HCT116 (cell line): Measurements from ENCODE around the gene BUB3. TPM values are rescaled to one million over a fixed set of nuclear protein-coding genes. Genes with fewer than 3 reads are reported as not detected.

ENCODE experiments used
- ATAC-seq: fragments of 200-7000 bp; cut with Tn5 transposase; 2 replicates; pipeline ENCODE4 v1.9.1; 2020; ENCODE audit warnings: mild to moderate bottlenecking, moderate library complexity
- BruUV-seq: library from RNA; stranded (reverse); fragments of 400-500 nt; replicated peaks from 2 replicates; lab custom pipeline; 2021; lab: Mats Ljungman, UMichigan
- CTCF ChIA-PET: fragments of 300-600 bp; sonication (Branson Sonifier 250); formaldehyde crosslinking; loops from one replicate; lab custom pipeline; 2021; ENCODE audit warnings: antibody characterized with exemption; lab: Charles Lee
- POLR2A ChIA-PET: fragments of 300-600, 350-600 bp; sonication (Branson Sonifier 250); formaldehyde crosslinking; loops from one replicate; lab custom pipeline; 2021; ENCODE audit warnings: antibody characterized with exemption; lab: Charles Lee
- RAD21 ChIA-PET, 2 experiments: fragments of 300-600 bp; sonication (Branson Sonifier 250); formaldehyde crosslinking; loops; one replicate each; lab custom pipeline; 2023; ENCODE audit warnings: low total read pairs in 2 of 2; ENCODE audit not compliant: uncharacterized antibody in 2 of 2, unreplicated experiment in 2 of 2, low non-redundant PET in 1 of 2; lab: Charles Lee
- DNase-seq: peaks from one replicate; pipeline ENCODE4 v3.0.0-alpha.2; 2010; ENCODE audit warnings: low read depth, low spot score
- H2AFZ ChIP-seq: fragments of 200-600 bp; shearing (Covaris generic), sonication (generic); 2 replicates; pipeline ENCODE4 v1.6.1; 2017; ENCODE audit warnings: low read depth, mixed run types, mixed read lengths, antibody characterized with exemption, low read length; ENCODE audit not compliant: poor library complexity, severe bottlenecking
- H3K27ac ChIP-seq: 2 replicates; pipeline ENCODE4 v1.5.1; 2012; ENCODE audit warnings: low read depth, low read length
- H3K27me3 ChIP-seq: fragments of 200-600 bp; sonication (generic); 2 replicates; pipeline ENCODE4 v1.6.1; 2016; ENCODE audit warnings: mixed run types, low read length, mixed read lengths; ENCODE audit not compliant: insufficient read depth
- H3K36me3 ChIP-seq, 2 experiments: fragments of 200-500 bp in 1 of 2; fragments of 200-600 bp in 1 of 2; sonication (Bioruptor generic) in 1 of 2; sonication (generic) in 1 of 2; 2 replicates each; pipeline versions ENCODE4 v1.5.1 to v1.6.1; 2014 to 2016; ENCODE audit warnings: low read length in 2 of 2, inconsistent platforms in 1 of 2, mixed read lengths in 1 of 2, mixed run types in 1 of 2; ENCODE audit not compliant: insufficient read depth in 2 of 2, control insufficient read depth in 1 of 2
- H3K4me1 ChIP-seq, 2 experiments: fragments of 200-600 bp in 1 of 2; sonication (generic) in 1 of 2; 2 replicates each; pipeline versions ENCODE4 v1.5.1 to v1.6.1; 2012 to 2017; ENCODE audit warnings: low read length in 2 of 2, inconsistent platforms in 1 of 2, mild to moderate bottlenecking in 1 of 2, mixed read lengths in 1 of 2, mixed run types in 1 of 2, moderate library complexity in 1 of 2; ENCODE audit not compliant: insufficient read depth in 2 of 2, control insufficient read depth in 1 of 2
- H3K4me2 ChIP-seq: fragments of 200-600 bp; sonication (generic); 2 replicates; pipeline ENCODE4 v1.6.1; 2017; ENCODE audit warnings: mixed run types, low read length, mixed read lengths
- H3K4me3 ChIP-seq, 2 experiments: fragments of 200-600 bp in 1 of 2; sonication (generic) in 1 of 2; replicated peaks in 1 of 2; 2 replicates each; pipeline ENCODE4 v1.5.1; 2011 to 2016; ENCODE audit warnings: low read length in 2 of 2, control low read depth in 1 of 2, low read depth in 1 of 2, mild to moderate bottlenecking in 1 of 2, mixed read lengths in 1 of 2, mixed run types in 1 of 2
- H3K79me2 ChIP-seq: fragments of 200-600 bp; sonication (generic); 2 replicates; pipeline ENCODE4 v1.6.1; 2017; ENCODE audit warnings: mild to moderate bottlenecking, mixed run types, low read length, moderate library complexity, mixed read lengths; ENCODE audit not compliant: insufficient read depth
- H3K9ac ChIP-seq: fragments of 200-600 bp; sonication (generic); 2 replicates; pipeline ENCODE4 v1.6.1; 2016; ENCODE audit warnings: low read length, mixed read lengths
- H3K9me2 ChIP-seq: fragments of 200-600 bp; sonication (generic), shearing (Covaris generic); 2 replicates; pipeline ENCODE4 v1.6.1; 2017; ENCODE audit warnings: mixed run types, mild to moderate bottlenecking, moderate library complexity; ENCODE audit not compliant: insufficient read depth
- H3K9me3 ChIP-seq, 2 experiments: fragments of 200-500 bp in 1 of 2; fragments of 200-600 bp in 1 of 2; sonication (Bioruptor generic) in 1 of 2; sonication (generic) in 1 of 2; 2 replicates each; pipeline ENCODE4 v1.6.1; 2014 to 2017; ENCODE audit warnings: low read length in 2 of 2, mixed read lengths in 2 of 2, inconsistent platforms in 1 of 2, low read depth in 1 of 2, mild to moderate bottlenecking in 1 of 2, mixed run types in 1 of 2, moderate library complexity in 1 of 2; ENCODE audit not compliant: control insufficient read depth in 1 of 2, insufficient read depth in 1 of 2
- H4K20me1 ChIP-seq: fragments of 200-600 bp; sonication (generic), shearing (Covaris generic); 2 replicates; pipeline ENCODE4 v1.6.1; 2017; ENCODE audit warnings: mixed run types, mild to moderate bottlenecking, moderate library complexity; ENCODE audit not compliant: insufficient read depth
- ATF3 ChIP-seq: IDR thresholded peaks from 2 replicates; pipeline ENCODE4 v1.6.1; 2012
- CTCF ChIP-seq, 3 experiments: fragments of 200-600 bp in 1 of 3; sonication (generic) in 1 of 3; IDR thresholded peaks in 2 of 3; conservative IDR thresholded peaks in 1 of 3; 2 replicates each; pipeline ENCODE4 v1.5.1; 2012 to 2017; ENCODE audit warnings: low read depth in 2 of 3, low read length in 2 of 3, antibody characterized with exemption in 1 of 3, borderline replicate concordance in 1 of 3, control low read depth in 1 of 3, mild to moderate bottlenecking in 1 of 3, mixed read lengths in 1 of 3, mixed run types in 1 of 3, moderate library complexity in 1 of 3; ENCODE audit not compliant: insufficient read depth in 1 of 3
- ELF1 ChIP-seq: IDR thresholded peaks from 2 replicates; pipeline ENCODE4 v1.6.1; 2012; ENCODE audit warnings: low read depth, borderline replicate concordance
- POLR2A ChIP-seq: IDR thresholded peaks from 2 replicates; pipeline ENCODE4 v1.7.0; 2011; ENCODE audit warnings: borderline replicate concordance; ENCODE audit not compliant: insufficient read depth, insufficient read length; ENCODE audit errors: extremely low read depth
- RAD21 ChIP-seq: IDR thresholded peaks from 2 replicates; pipeline ENCODE4 v1.6.1; 2012; ENCODE audit warnings: low read depth, mild to moderate bottlenecking
- SIN3A ChIP-seq: IDR thresholded peaks from 2 replicates; pipeline ENCODE4 v1.6.1; 2012; ENCODE audit warnings: low read depth
- SRF ChIP-seq: IDR thresholded peaks from 2 replicates; pipeline ENCODE4 v1.6.1; 2012; ENCODE audit warnings: low read depth
- TCF7L2 ChIP-seq: IDR thresholded peaks from 2 replicates; pipeline ENCODE4 v1.7.0; 2011; ENCODE audit warnings: borderline replicate concordance, inconsistent platforms; ENCODE audit not compliant: insufficient read depth, insufficient read length; ENCODE audit errors: extremely low read depth
- YY1 ChIP-seq: IDR thresholded peaks from 2 replicates; pipeline ENCODE4 v1.6.1; 2011; ENCODE audit warnings: low read length, low read depth, moderate library complexity, mild to moderate bottlenecking; ENCODE audit not compliant: insufficient replicate concordance; ENCODE audit errors: extremely low read depth
- ZFX ChIP-seq: fragments of 450-650 bp; IDR thresholded peaks from 2 replicates; pipeline ENCODE4 v1.6.1; 2017
- ZNF274 ChIP-seq: fragments of 200-500 bp; sonication (Bioruptor generic); IDR thresholded peaks from 2 replicates; pipeline ENCODE4 v1.6.1; 2014; ENCODE audit warnings: mild to moderate bottlenecking, low read depth, low read length, inconsistent platforms
- intact Hi-C: fragments of 100-400 bp; cut with micrococcal nuclease; formaldehyde crosslinking; loops from 2 replicates; pipeline ENCODE4 v1.10.0; 2022
- total RNA-seq: library from RNA; stranded (reverse); gene quantifications from one replicate; pipeline ENCODE4 v1.2.1, GENCODE V29; 2021; ENCODE audit not compliant: unreplicated experiment

BUB3 gene
- total RNA-seq, 1 experiment from 2014 or later, result 271 TPM

GRCh38 chr10:123139521-123140163 is 14.6 kb upstream of the BUB3 start (continued):
- no peak for TF ChIP-seq CTCF (IDR thresholded peaks at IDR 0.05 in 2 of 3, conservative IDR thresholded peaks at IDR 0.05 in 1 of 3; ENCODE audit: borderline replicate concordance in 1 of 3, insufficient read depth in 1 of 3, low read depth in 2 of 3, low read length in 2 of 3)
- TF ChIP-seq ELF1, result no peak
- TF ChIP-seq YY1, result no peak
- no peak for TF ChIP-seq RAD21
- TF ChIP-seq ZNF274, result no peak
- TF ChIP-seq SIN3A, result no peak

- Histone ChIP-seq H4K20me1 (no peaks in the 10 kb centered on the region), H3K9me2 (no peaks in the 10 kb centered on the region), H3K9ac (peak overlapping the region; percentile 4; the same call in 1 of the 2 replicates), H3K4me1 (peaks cover 5 to 8% of the 10 kb centered on the region in 2 experiments; a peak in 1 of 4 replicates), H3K36me3 (no peaks in the 10 kb centered on the region), H3K79me2 (no peaks in the 10 kb centered on the region), H2AFZ (peak overlapping the region; percentile 29), H3K4me2 (peak overlapping the region; percentile 66), H3K27me3 (no peaks in the 10 kb centered on the region), H3K9me3 (no peaks in the 10 kb centered on the region), H3K4me3 (peak overlapping the region; percentile 45 to 57), H3K27ac (peak overlapping the region; percentile 31; the same call in 1 of the 2 replicates)
- DNase-seq (no peak), ATAC-seq (peak; percentile 73)
- TF ChIP-seq ZFX, result no peak
- TF ChIP-seq ELF1, result no peak
- no peak for TF ChIP-seq TCF7L2
- TF ChIP-seq ATF3, result no peak
- peak in 2 of 3 experiments; percentile 17 to 27; a peak in 1 of 6 replicates for TF ChIP-seq CTCF (IDR thresholded peaks at IDR 0.05 in 2 of 3, conservative IDR thresholded peaks at IDR 0.05 in 1 of 3; ENCODE audit: borderline replicate concordance in 1 of 3, insufficient read depth in 1 of 3, low read depth in 2 of 3, low read length in 2 of 3)
- TF ChIP-seq SRF, result no peak
- TF ChIP-seq RAD21, result peak; percentile 43
- TF ChIP-seq POLR2A, result no peak
- ChIA-PET RAD21 (no interaction called here), CTCF (no interaction called here), POLR2A (interaction anchor here (1.0 to 1.3 kb wide), 2 partner anchors 14 to 17 kb away, joined by 3 to 4 read pairs; partner anchors contain the start of gene BUB3)
- intact Hi-C loops, result no loop called here
- BruUV-seq, result no TSS peak
These were observed 13.8 kb upstream of the BUB3 start for GRCh38 chr10:123140164-123140982.
